Ovary (tissue), 9 donors: ENCODE results near the gene SRGAP3. TPM values are rescaled to one million over a fixed set of nuclear protein-coding genes. Genes with fewer than 3 reads are reported as not detected.

Experiments
- DNase-seq, 5 donors: peaks; one replicate each; pipeline ENCODE4 v3.0.0-alpha.2; 2019 to 2020
- H3K27ac ChIP-seq, 2 donors: fragments of 200-600 bp; one replicate each; pipeline versions ENCODE4 v1.5.1 to v1.8.0; 2019 to 2022
- H3K27me3 ChIP-seq: fragments of 200-600 bp; one replicate; pipeline ENCODE4 v1.8.0; 2022
- H3K36me3 ChIP-seq: fragments of 200-600 bp; sonication (generic); one replicate; pipeline ENCODE4 v1.5.1; 2019
- H3K4me1 ChIP-seq: one replicate; pipeline ENCODE4 v1.8.1; 2013; ENCODE audit warnings: mild to moderate bottlenecking, moderate library complexity; ENCODE audit not compliant: insufficient read depth
- H3K4me3 ChIP-seq: fragments of 200-600 bp; sonication (generic); one replicate; pipeline ENCODE4 v1.5.1; 2017
- H3K9me3 ChIP-seq, 2 donors: fragments of 200-600 bp in 1 of 2; sonication (generic) in 1 of 2; one replicate each; pipeline versions ENCODE4 v1.5.1 to v1.8.1; 2013 to 2019; ENCODE audit warnings: mild to moderate bottlenecking in 1 of 2, moderate library complexity in 1 of 2
- EP300 ChIP-seq: sonication (generic); formaldehyde crosslinking; IDR thresholded peaks from one replicate; pipeline ENCODE4 v1.6.1; 2017; ENCODE audit warnings: antibody characterized with exemption
- POLR2A ChIP-seq: fragments of 450-650 bp; IDR thresholded peaks from one replicate; pipeline ENCODE4 v1.6.1; 2017; ENCODE audit warnings: antibody characterized with exemption, mild to moderate bottlenecking, moderate library complexity
- WGBS, 3 donors: extraction: QIAGEN DNeasy Blood & Tissue Kit in 1 of 3; methylation state at CpG; one replicate each; pipeline versions ENCODE4 v1.1.5 to v1.1.7; 2013 to 2017; 5-methylcytosine and 5-hydroxymethylcytosine counted together
- intact Hi-C, 4 donors: fragments of 100-400 bp; cut with DNase I; formaldehyde crosslinking; loops; one replicate each; pipeline versions ENCODE4 v1.11.0 to v1.15.1; 2022 to 2023
- polyA plus RNA-seq, 2 donors: library from polyadenylated mRNA; stranded (reverse); fragments of 200-250 nt in 1 of 2; fragments of 350-450 nt in 1 of 2; fragmentation: Illumina TruSeq in 1 of 2; extraction: RNeasy Lipid Tissue Mini Kit (QIAGEN cat#74804) in 1 of 2; gene quantifications; one replicate each; pipeline ENCODE4 v1.2.3, GENCODE V29; 2013 to 2014
- total RNA-seq, 7 donors: library from RNA; depleted of rRNA in 2 of 7; stranded (reverse); fragments of >200 nt in 2 of 7; fragmentation: NEBNext Ultra II Directional in 3 of 7; extraction: Animal tissue kit (Norgen Biotek cat#: 25700) in 3 of 7; gene quantifications; one replicate each; pipeline versions ENCODE4 v1.1.0 to v1.2.4, GENCODE V29; 2016 to 2023
- TF ChIP-seq, protein P1 (sequence below), 3 donors: fragments of 450-650 bp in 2 of 3; fragments of 200-600 bp in 1 of 3; IDR thresholded peaks; one replicate each; pipeline versions ENCODE4 v1.5.1 to v1.8.0; 2016 to 2022; ENCODE audit warnings: antibody characterized with exemption in 3 of 3, mild to moderate bottlenecking in 1 of 3
- donor health status: DM: no; HTN: no; CAD: no; lungs with moderate emphysema.
- donor health status: DM: no; HTN: no; CAD: no.
- donor health status: Bipolar disorder and iron deficiency.
- donor health status: DM: yes; HTN: yes; CAD: no.
- donor health status: DM: no; HTN: no; CAD: no.
- donor health status: DM: yes; HTN: yes; CAD: no.

SRGAP3 gene
- total and polyA plus RNA-seq, 9 donors, result 2.1 to 36.8 (median 13.1) TPM

- no peak for TF ChIP-seq EP300
- no peak for TF ChIP-seq POLR2A
- TF ChIP-seq, protein P1, sequence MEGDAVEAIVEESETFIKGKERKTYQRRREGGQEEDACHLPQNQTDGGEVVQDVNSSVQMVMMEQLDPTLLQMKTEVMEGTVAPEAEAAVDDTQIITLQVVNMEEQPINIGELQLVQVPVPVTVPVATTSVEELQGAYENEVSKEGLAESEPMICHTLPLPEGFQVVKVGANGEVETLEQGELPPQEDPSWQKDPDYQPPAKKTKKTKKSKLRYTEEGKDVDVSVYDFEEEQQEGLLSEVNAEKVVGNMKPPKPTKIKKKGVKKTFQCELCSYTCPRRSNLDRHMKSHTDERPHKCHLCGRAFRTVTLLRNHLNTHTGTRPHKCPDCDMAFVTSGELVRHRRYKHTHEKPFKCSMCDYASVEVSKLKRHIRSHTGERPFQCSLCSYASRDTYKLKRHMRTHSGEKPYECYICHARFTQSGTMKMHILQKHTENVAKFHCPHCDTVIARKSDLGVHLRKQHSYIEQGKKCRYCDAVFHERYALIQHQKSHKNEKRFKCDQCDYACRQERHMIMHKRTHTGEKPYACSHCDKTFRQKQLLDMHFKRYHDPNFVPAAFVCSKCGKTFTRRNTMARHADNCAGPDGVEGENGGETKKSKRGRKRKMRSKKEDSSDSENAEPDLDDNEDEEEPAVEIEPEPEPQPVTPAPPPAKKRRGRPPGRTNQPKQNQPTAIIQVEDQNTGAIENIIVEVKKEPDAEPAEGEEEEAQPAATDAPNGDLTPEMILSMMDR (IDR thresholded peaks at IDR 0.05), result no peak
- Histone ChIP-seq H3K9me3 (no peaks in the 10 kb centered on the region), H3K27ac (no peak overlapping the region), H3K4me3 (no peak overlapping the region), H3K4me1 (peaks cover 9% of the 10 kb centered on the region), H3K27me3 (no peaks in the 10 kb centered on the region), H3K36me3 (no peaks in the 10 kb centered on the region)
- DNase-seq, result no peak
- 78 to 82% (median 82%) methylated on average over 1 of the region's 1 CpG for WGBS, 3 donors
- intact Hi-C loops, result no loop called here
These were observed 215.6 kb downstream of the SRGAP3 start for GRCh38 chr3:9033867-9034266.

GRCh38 chr3:9032231-9032777 lies 217.1 kb downstream of the SRGAP3 start:
- TF ChIP-seq, protein P1 (IDR thresholded peaks at IDR 0.05), result no peak
- TF ChIP-seq EP300 (no peak), POLR2A (no peak)
- Histone ChIP-seq H3K36me3 (no peaks in the 10 kb centered on the region), H3K27me3 (no peaks in the 10 kb centered on the region), H3K4me3 (no peak overlapping the region), H3K4me1 (peaks cover 8% of the 10 kb centered on the region), H3K9me3 (no peaks in the 10 kb centered on the region), H3K27ac (no peak overlapping the region)
- intact Hi-C loops, result no loop called here
- 95 to 98% (median 98%) methylated on average over 11 of the region's 11 CpGs for WGBS, 3 donors
- no peak for DNase-seq

DNA sequence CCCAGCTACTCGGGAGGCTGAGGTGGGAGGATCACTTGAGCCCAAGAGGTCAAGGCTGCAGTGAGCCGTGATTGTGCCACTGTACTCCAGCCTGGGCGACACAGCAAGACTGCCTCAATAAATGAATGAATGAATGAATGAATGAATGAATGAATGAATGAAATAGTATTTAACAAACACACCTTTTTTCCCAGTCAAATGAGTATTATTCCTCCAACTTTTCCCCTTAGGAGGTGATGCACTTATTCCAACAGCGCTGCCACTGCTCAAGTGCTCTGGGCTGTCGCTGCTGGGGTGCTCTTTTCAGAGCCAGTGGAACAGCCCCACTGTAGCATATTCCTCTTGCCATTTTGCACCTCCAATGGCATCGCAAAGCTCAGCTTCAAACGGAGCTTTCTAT lies 219.4 kb downstream of the SRGAP3 start:
- no peak for TF ChIP-seq EP300
- TF ChIP-seq, protein P1 (IDR thresholded peaks at IDR 0.05), result no peak
- no peak for TF ChIP-seq POLR2A
- Histone ChIP-seq H3K4me1 (peaks cover 4% of the 10 kb centered on the region), H3K27me3 (no peaks in the 10 kb centered on the region), H3K36me3 (no peaks in the 10 kb centered on the region), H3K27ac (no peak overlapping the region), H3K9me3 (no peaks in the 10 kb centered on the region), H3K4me3 (no peak overlapping the region)
- no peak for DNase-seq
- intact Hi-C loops, result no loop called here
- 91 to 96% (median 93%) methylated on average over 7 of the region's 7 CpGs for WGBS, 3 donors

DNA sequence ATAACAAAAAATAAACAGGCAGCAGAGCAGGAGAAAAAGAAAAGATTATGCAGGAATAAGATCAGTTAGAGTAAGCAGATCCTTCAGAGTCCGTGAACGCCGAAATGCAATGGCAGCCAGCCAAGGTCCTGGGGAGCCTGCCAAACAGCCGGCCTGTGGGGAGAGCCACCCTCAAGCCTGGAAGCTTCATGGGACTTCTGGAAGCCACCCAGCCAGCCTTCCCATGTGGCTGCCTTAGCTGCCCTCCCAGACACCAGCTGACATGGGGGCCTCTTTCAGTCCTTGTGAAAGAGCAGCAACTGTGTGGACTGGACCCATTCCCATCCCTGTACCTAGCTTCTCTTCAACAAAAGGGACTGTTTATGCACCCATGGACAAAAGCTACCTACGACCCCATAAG lies 221.3 kb downstream of the SRGAP3 start:
- no peak overlapping the region for H3K4me3 ChIP-seq
- H3K4me1 ChIP-seq, result peaks cover 4% of the 10 kb centered on the region
- H3K9me3 ChIP-seq, result no peaks in the 10 kb centered on the region
- H3K27me3 ChIP-seq, result no peaks in the 10 kb centered on the region
- peak; percentile 93 to 98 (median 97) for DNase-seq
- TF ChIP-seq EP300 (no peak), POLR2A (no peak)
- 10 to 12% (median 11%) methylated on average over 5 of the region's 5 CpGs for WGBS, 3 donors
- no peaks in the 10 kb centered on the region for H3K36me3 ChIP-seq
- intact Hi-C loops, result no loop called here
- no peak overlapping the region for H3K27ac ChIP-seq

- intact Hi-C loops, result no loop called here
- no peaks in the 10 kb centered on the region for H3K27me3 ChIP-seq
- WGBS, 3 donors, result 87 to 93% (median 92%) methylated on average over 7 of the region's 7 CpGs
These were observed 223.0 kb downstream of the SRGAP3 start for GRCh38 chr3:9026320-9027045.

More at GRCh38 chr3:9026320-9027045, 223.0 kb downstream of the SRGAP3 start:
- DNase-seq, result no peak
- no peaks in the 10 kb centered on the region for H3K9me3 ChIP-seq
- H3K4me3 ChIP-seq, result no peak overlapping the region
- H3K36me3 ChIP-seq, result no peaks in the 10 kb centered on the region
- H3K4me1 ChIP-seq, result peaks cover 12% of the 10 kb centered on the region
- no peak for TF ChIP-seq EP300
- no peak for TF ChIP-seq POLR2A
- TF ChIP-seq, protein P1 (IDR thresholded peaks at IDR 0.05), result no peak
- H3K27ac ChIP-seq, result no peak overlapping the region
